ENCODE data around the gene CD2AP. TPM values are rescaled to one million over a fixed set of nuclear protein-coding genes. Genes with fewer than 3 reads are reported as not detected.

CD2AP gene
- total RNA-seq, 1 experiment from 2014 or later = 20.6 TPM

- TF ChIP-seq, protein P1, sequence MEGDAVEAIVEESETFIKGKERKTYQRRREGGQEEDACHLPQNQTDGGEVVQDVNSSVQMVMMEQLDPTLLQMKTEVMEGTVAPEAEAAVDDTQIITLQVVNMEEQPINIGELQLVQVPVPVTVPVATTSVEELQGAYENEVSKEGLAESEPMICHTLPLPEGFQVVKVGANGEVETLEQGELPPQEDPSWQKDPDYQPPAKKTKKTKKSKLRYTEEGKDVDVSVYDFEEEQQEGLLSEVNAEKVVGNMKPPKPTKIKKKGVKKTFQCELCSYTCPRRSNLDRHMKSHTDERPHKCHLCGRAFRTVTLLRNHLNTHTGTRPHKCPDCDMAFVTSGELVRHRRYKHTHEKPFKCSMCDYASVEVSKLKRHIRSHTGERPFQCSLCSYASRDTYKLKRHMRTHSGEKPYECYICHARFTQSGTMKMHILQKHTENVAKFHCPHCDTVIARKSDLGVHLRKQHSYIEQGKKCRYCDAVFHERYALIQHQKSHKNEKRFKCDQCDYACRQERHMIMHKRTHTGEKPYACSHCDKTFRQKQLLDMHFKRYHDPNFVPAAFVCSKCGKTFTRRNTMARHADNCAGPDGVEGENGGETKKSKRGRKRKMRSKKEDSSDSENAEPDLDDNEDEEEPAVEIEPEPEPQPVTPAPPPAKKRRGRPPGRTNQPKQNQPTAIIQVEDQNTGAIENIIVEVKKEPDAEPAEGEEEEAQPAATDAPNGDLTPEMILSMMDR (conservative IDR thresholded peaks at IDR 0.05; ENCODE audit: low read depth, low read length) = no peak
- TF ChIP-seq EZH2 (IDR thresholded peaks at IDR 0.05; ENCODE audit: borderline replicate concordance, low read depth, low read length, poor library complexity, severe bottlenecking) = no peak
- no peaks in the 10 kb centered on the region for H3K27me3 ChIP-seq (replicated peaks; ENCODE audit: insufficient read depth, low read depth, low read length, poor library complexity)
- H3K4me1 ChIP-seq (ENCODE audit: insufficient read depth, low read length, poor library complexity, severe bottlenecking) = peaks cover 14% of the 10 kb centered on the region
- H3K27ac ChIP-seq (ENCODE audit: low read depth, low read length, poor library complexity, severe bottlenecking) = no peak overlapping the region
- H3K36me3 ChIP-seq (ENCODE audit: insufficient read depth, low read length, poor library complexity, severe bottlenecking) = no peaks in the 10 kb centered on the region
- no peak for DNase-seq (ENCODE audit: low spot score)
- no TSS peak for BruUV-seq (replicated peaks)
- POLR2A ChIA-PET (ENCODE audit: low non-redundant PET) = no interaction called here
- CTCF ChIA-PET = interaction anchor here (0.9 to 1.5 kb wide), 5 partner anchors 103 to 1778 kb away, joined by 3 to 29 read pairs (median 4); no protein-coding TSS in a partner anchor
- H3K9me3 ChIP-seq (ENCODE audit: low read depth, low read length, poor library complexity, severe bottlenecking) = no peaks in the 10 kb centered on the region
- H3K4me3 ChIP-seq (ENCODE audit: low read depth, low read length, poor library complexity, severe bottlenecking) = no peak overlapping the region
- intact Hi-C loops (cut with micrococcal nuclease; ENCODE audit: unreplicated experiment) = loop anchor here (1.0 to 2.0 kb wide), 2 partner anchors 103 to 149 kb away; no protein-coding TSS in a partner anchor
These were observed 154.2 kb downstream of the CD2AP start for GRCh38 chr6:47631797-47632196.

DNA sequence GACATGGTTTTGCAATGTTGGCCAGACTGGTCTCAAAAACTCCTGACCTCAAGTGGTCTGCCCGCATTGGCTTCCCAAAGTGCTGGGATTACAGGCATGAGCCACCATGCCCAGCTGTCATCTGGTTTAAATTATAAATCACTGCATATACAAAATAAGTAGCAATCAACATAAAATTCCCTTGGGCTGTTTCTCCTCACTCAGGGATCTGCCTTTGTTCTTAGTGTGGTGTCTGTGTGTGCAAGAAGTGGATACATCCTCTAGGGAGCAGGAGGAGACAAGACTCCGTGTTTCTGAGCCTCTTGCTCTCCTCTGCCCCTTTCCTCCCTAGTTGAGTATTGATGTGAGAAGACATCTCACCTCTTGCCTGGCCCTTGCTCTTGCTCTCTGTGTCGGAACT lies 155.6 kb downstream of the CD2AP start:
- no peak for TF ChIP-seq EZH2 (IDR thresholded peaks at IDR 0.05; ENCODE audit: borderline replicate concordance, low read depth, low read length, poor library complexity, severe bottlenecking)
- TF ChIP-seq, protein P1 (conservative IDR thresholded peaks at IDR 0.05; ENCODE audit: low read depth, low read length) = peak; percentile 34; the same call in 1 of the 2 replicates
- intact Hi-C loops (cut with micrococcal nuclease; ENCODE audit: unreplicated experiment) = no loop called here

DNA sequence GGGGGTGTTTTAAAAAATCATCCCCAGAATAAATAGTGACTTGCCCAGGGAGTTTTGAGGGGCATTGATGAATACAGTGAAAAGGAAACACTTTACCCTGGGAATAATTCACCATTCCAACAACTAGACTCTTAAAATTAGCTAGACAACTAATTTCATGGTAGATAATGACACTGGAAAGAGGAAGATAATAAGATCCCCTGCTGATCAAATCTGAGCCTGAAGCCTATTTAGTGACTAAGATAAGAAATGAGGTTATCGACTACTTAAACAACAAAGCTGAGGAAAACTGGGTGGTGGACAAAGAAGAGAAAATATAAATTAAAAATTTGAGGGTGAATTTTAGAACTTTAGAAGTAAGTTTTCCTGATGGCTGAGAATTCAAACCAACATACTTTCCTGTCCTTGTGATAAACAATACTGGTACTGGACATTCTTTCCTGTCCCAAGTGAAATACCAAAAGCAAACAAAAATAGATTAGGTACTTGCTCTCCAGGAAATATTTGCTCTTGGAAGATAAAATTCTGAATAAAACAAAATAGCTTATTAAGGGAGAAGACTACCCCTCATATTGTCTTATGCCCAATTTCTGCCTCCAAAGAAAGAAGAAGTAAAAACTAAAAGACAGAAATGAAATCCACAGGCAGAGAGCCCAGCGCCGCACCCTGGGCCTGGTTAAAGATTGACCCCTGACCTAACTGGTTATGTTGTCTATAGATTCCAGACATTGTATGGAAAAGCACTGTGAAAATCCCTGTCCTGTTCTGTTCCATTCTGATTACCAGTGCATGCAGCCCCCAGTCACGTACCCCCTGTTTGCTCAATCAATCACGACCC lies 156.8 kb downstream of the CD2AP start:
- Histone ChIP-seq H3K9me3 (ENCODE audit: low read depth, low read length, poor library complexity, severe bottlenecking) (no peaks in the 10 kb centered on the region), H3K4me3 (ENCODE audit: low read depth, low read length, poor library complexity, severe bottlenecking) (no peak overlapping the region), H3K27me3 (replicated peaks; ENCODE audit: insufficient read depth, low read depth, low read length, poor library complexity) (no peaks in the 10 kb centered on the region), H3K27ac (ENCODE audit: low read depth, low read length, poor library complexity, severe bottlenecking) (no peak overlapping the region), H3K4me1 (ENCODE audit: insufficient read depth, low read length, poor library complexity, severe bottlenecking) (peaks cover 14% of the 10 kb centered on the region), H3K36me3 (ENCODE audit: insufficient read depth, low read length, poor library complexity, severe bottlenecking) (no peaks in the 10 kb centered on the region)
- ChIA-PET CTCF (interaction anchor here (0.8 to 1.6 kb wide), 2 partner anchors 100 to 146 kb away, joined by 3 to 4 read pairs; no protein-coding TSS in a partner anchor), POLR2A (ENCODE audit: low non-redundant PET) (no interaction called here)
- BruUV-seq (replicated peaks) = no TSS peak
- peak; percentile 36 for DNase-seq (ENCODE audit: low spot score)
- intact Hi-C loops (cut with micrococcal nuclease; ENCODE audit: unreplicated experiment) = no loop called here
- TF ChIP-seq, protein P1 (conservative IDR thresholded peaks at IDR 0.05; ENCODE audit: low read depth, low read length) = no peak
- TF ChIP-seq EZH2 (IDR thresholded peaks at IDR 0.05; ENCODE audit: borderline replicate concordance, low read depth, low read length, poor library complexity, severe bottlenecking) = no peak

More for the DNA sequence above, 155.6 kb downstream of the CD2AP start:
- H3K4me1 ChIP-seq (ENCODE audit: insufficient read depth, low read length, poor library complexity, severe bottlenecking) = peaks cover 14% of the 10 kb centered on the region
- H3K27ac ChIP-seq (ENCODE audit: low read depth, low read length, poor library complexity, severe bottlenecking) = no peak overlapping the region
- no peak overlapping the region for H3K4me3 ChIP-seq (ENCODE audit: low read depth, low read length, poor library complexity, severe bottlenecking)
- H3K36me3 ChIP-seq (ENCODE audit: insufficient read depth, low read length, poor library complexity, severe bottlenecking) = no peaks in the 10 kb centered on the region
- BruUV-seq (replicated peaks) = no TSS peak
- no peaks in the 10 kb centered on the region for H3K9me3 ChIP-seq (ENCODE audit: low read depth, low read length, poor library complexity, severe bottlenecking)
- CTCF ChIA-PET = no interaction called here
- POLR2A ChIA-PET (ENCODE audit: low non-redundant PET) = no interaction called here
- no peaks in the 10 kb centered on the region for H3K27me3 ChIP-seq (replicated peaks; ENCODE audit: insufficient read depth, low read depth, low read length, poor library complexity)
- DNase-seq (ENCODE audit: low spot score) = peak; percentile 53

Data from A673 (cell line).